ENCODE results near the gene SNRNP48.

SNRNP48 gene

DNA sequence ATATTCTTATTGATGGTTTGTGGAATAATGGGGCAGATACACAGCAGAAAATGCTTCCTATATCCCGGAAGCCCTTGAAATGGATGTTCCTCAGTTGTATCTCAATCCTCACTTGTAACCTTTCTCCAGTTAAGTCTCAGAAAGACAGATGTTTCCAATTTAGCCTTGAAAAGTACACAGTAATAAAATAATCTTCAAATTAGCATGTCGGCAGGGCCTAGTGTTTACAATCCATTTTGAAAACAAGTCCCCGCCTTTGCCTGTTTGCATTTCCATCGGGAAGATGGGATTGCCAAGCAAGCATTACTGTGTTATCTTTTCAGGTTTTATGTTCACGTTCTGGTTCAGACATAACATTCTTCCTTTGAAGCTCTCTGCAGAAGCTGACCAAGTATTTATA lies 41.5 kb downstream of the SNRNP48 start:
- Histone ChIP-seq H3K9me3 (ENCODE audit: severe bottlenecking) (no peaks in the 10 kb centered on the region), H3K36me3 (ENCODE audit: low read depth) (no peaks in the 10 kb centered on the region), H3K27ac (ENCODE audit: poor library complexity, severe bottlenecking) (no peak overlapping the region), H3K4me1 (ENCODE audit: insufficient read depth, poor library complexity, severe bottlenecking) (no peaks in the 10 kb centered on the region), H3K27me3 (ENCODE audit: insufficient read depth, poor library complexity, severe bottlenecking) (no peaks in the 10 kb centered on the region), H3K4me3 (ENCODE audit: severe bottlenecking) (no peak overlapping the region)
- DNase-seq (ENCODE audit: low spot score) (no peak), ATAC-seq (ENCODE audit: low read depth) (no peak)
- TF ChIP-seq, protein P1, sequence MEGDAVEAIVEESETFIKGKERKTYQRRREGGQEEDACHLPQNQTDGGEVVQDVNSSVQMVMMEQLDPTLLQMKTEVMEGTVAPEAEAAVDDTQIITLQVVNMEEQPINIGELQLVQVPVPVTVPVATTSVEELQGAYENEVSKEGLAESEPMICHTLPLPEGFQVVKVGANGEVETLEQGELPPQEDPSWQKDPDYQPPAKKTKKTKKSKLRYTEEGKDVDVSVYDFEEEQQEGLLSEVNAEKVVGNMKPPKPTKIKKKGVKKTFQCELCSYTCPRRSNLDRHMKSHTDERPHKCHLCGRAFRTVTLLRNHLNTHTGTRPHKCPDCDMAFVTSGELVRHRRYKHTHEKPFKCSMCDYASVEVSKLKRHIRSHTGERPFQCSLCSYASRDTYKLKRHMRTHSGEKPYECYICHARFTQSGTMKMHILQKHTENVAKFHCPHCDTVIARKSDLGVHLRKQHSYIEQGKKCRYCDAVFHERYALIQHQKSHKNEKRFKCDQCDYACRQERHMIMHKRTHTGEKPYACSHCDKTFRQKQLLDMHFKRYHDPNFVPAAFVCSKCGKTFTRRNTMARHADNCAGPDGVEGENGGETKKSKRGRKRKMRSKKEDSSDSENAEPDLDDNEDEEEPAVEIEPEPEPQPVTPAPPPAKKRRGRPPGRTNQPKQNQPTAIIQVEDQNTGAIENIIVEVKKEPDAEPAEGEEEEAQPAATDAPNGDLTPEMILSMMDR (IDR thresholded peaks at IDR 0.05; ENCODE audit: poor library complexity, severe bottlenecking) = no peak

DNA sequence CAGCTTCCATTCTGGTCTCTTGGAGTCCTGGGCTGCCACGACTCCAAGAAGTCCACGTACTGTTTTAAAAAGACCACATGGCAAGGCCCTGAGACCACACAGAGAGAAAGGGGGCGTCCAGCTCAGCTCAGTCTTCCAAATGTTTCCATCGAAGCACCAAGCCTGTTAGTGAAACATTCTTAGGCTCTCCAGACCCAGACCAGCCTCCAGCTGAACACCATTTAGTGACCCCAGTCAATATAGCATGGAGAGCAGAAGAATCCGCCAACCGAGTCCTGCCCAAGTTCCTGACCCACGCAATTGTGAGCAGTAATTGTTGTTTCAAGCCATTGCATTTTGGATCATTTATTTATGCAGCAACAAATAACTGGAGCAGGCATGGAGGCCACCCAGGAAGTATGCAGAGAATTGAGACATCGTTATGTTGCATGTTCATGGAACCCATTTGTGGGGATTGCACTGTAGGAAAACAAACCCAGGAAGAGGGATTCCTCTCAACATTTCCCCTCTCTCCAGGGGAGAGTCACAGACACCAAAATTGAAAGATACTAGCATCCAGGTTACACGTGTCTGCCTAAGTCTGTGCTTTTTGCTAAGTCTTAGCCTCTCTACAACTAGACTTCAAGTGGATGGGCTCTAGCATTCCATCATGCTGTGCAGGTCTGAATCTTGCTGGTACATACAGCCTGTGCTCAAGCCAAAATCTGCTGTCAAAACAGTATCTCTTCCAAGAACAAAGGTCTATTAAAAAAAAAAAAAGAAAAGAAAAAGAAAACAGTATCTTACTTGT lies 42.7 kb downstream of the SNRNP48 start:
- TF ChIP-seq, protein P1 (IDR thresholded peaks at IDR 0.05; ENCODE audit: poor library complexity, severe bottlenecking) = no peak
- no peak for ATAC-seq (ENCODE audit: low read depth)
- no peak for DNase-seq (ENCODE audit: low spot score)
- H3K4me3 ChIP-seq (ENCODE audit: severe bottlenecking) = no peak overlapping the region
- no peaks in the 10 kb centered on the region for H3K36me3 ChIP-seq (ENCODE audit: low read depth)
- no peaks in the 10 kb centered on the region for H3K27me3 ChIP-seq (ENCODE audit: insufficient read depth, poor library complexity, severe bottlenecking)
- no peaks in the 10 kb centered on the region for H3K4me1 ChIP-seq (ENCODE audit: insufficient read depth, poor library complexity, severe bottlenecking)
- H3K9me3 ChIP-seq (ENCODE audit: severe bottlenecking) = no peaks in the 10 kb centered on the region
- no peak overlapping the region for H3K27ac ChIP-seq (ENCODE audit: poor library complexity, severe bottlenecking)

DNA sequence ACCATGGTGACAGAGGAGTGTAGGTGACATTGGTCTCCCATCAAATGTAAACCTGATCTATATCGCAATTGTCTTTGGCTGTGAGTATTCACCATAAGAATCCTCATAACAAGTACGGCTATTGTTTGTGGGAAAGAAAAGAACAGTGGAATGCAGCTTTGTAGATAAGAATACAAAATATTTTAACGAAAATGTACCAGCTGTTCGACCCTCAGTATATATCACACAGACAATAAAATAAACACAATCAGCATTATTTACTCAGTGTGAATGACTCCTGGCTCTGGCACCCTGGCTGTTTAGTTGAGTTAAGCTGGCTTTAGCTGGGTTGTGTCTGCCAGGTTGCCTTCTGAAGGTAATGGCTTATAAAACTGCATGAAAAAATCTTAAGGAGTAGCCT lies 43.4 kb downstream of the SNRNP48 start:
- no peak overlapping the region for H3K4me3 ChIP-seq (ENCODE audit: severe bottlenecking)
- no peak overlapping the region for H3K27ac ChIP-seq (ENCODE audit: poor library complexity, severe bottlenecking)
- no peaks in the 10 kb centered on the region for H3K4me1 ChIP-seq (ENCODE audit: insufficient read depth, poor library complexity, severe bottlenecking)
- no peaks in the 10 kb centered on the region for H3K27me3 ChIP-seq (ENCODE audit: insufficient read depth, poor library complexity, severe bottlenecking)
- no peaks in the 10 kb centered on the region for H3K9me3 ChIP-seq (ENCODE audit: severe bottlenecking)
- ATAC-seq (ENCODE audit: low read depth) = 0 out of 3 replicates have a peak, but pooled peaks have one; percentile 12
- H3K36me3 ChIP-seq (ENCODE audit: low read depth) = no peaks in the 10 kb centered on the region
- TF ChIP-seq, protein P1 (IDR thresholded peaks at IDR 0.05; ENCODE audit: poor library complexity, severe bottlenecking) = no peak
- DNase-seq (ENCODE audit: low spot score) = no peak

DNA sequence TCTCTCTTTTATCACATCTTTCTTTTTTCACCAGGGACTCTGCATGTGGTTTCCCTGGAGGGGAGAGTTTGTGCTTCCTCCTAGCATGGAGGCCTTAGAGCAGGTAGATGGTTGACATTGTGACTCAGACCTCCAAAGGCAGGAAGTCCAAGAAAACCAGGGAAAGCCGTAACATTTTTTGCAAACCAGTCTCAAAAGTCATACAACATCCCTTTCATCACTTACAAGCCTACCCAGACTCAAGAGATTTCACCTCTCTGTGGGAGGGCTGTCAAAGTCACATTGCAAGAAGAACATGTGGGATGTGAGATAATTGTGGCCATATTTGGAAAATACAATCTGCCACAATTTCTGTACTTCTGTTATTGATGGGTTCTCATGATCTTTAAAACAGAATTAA lies 46.2 kb downstream of the SNRNP48 start:
- no peaks in the 10 kb centered on the region for H3K9me3 ChIP-seq (ENCODE audit: severe bottlenecking)
- peaks cover 7% of the 10 kb centered on the region for H3K4me1 ChIP-seq (ENCODE audit: insufficient read depth, poor library complexity, severe bottlenecking)
- ATAC-seq (ENCODE audit: low read depth) (no peak), DNase-seq (ENCODE audit: low spot score) (no peak)
- no peaks in the 10 kb centered on the region for H3K36me3 ChIP-seq (ENCODE audit: low read depth)
- TF ChIP-seq, protein P1 (IDR thresholded peaks at IDR 0.05; ENCODE audit: poor library complexity, severe bottlenecking) = no peak
- no peak overlapping the region for H3K27ac ChIP-seq (ENCODE audit: poor library complexity, severe bottlenecking)
- no peaks in the 10 kb centered on the region for H3K27me3 ChIP-seq (ENCODE audit: insufficient read depth, poor library complexity, severe bottlenecking)
- no peak overlapping the region for H3K4me3 ChIP-seq (ENCODE audit: severe bottlenecking)

DNA sequence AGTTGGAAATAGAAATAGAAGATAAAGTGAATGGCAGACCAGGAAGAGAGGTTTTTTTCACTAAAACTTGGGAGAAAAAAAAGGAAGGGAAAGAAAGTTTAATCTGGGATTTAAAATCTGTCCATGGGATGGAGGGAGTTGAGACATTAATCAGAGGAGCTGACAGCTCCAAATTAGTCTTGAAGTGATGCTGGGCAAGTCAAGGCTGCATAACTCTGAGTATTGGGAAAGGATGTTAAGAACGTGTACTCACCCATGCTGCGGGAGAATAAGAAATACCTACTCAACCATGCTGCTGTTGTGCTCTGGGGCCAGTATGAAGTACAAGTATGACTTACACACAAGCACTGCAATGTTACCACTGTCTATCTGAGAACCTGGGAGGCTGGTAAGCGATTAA lies 47.5 kb downstream of the SNRNP48 start:
- H3K27me3 ChIP-seq (ENCODE audit: insufficient read depth, poor library complexity, severe bottlenecking) = no peaks in the 10 kb centered on the region
- TF ChIP-seq, protein P1 (IDR thresholded peaks at IDR 0.05; ENCODE audit: poor library complexity, severe bottlenecking) = no peak
- peaks cover 13% of the 10 kb centered on the region for H3K4me1 ChIP-seq (ENCODE audit: insufficient read depth, poor library complexity, severe bottlenecking)
- no peaks in the 10 kb centered on the region for H3K9me3 ChIP-seq (ENCODE audit: severe bottlenecking)
- no peak overlapping the region for H3K4me3 ChIP-seq (ENCODE audit: severe bottlenecking)
- H3K27ac ChIP-seq (ENCODE audit: poor library complexity, severe bottlenecking) = no peak overlapping the region
- DNase-seq (ENCODE audit: low spot score) (no peak), ATAC-seq (ENCODE audit: low read depth) (no peak)
- no peaks in the 10 kb centered on the region for H3K36me3 ChIP-seq (ENCODE audit: low read depth)
